Amniotic stem cell (primary cell): ENCODE data around the gene RABGGTB.
"Not testable (repeated sequence)": the region's sequence is repeated elsewhere in the genome, so short reads cannot be mapped to it uniquely, and the experiment has no call there.

Experiments
- DNase-seq: peaks from one replicate; lab custom pipeline; 2025; lab: John Stamatoyannopoulos, UW

Gene RABGGTB

DNA sequence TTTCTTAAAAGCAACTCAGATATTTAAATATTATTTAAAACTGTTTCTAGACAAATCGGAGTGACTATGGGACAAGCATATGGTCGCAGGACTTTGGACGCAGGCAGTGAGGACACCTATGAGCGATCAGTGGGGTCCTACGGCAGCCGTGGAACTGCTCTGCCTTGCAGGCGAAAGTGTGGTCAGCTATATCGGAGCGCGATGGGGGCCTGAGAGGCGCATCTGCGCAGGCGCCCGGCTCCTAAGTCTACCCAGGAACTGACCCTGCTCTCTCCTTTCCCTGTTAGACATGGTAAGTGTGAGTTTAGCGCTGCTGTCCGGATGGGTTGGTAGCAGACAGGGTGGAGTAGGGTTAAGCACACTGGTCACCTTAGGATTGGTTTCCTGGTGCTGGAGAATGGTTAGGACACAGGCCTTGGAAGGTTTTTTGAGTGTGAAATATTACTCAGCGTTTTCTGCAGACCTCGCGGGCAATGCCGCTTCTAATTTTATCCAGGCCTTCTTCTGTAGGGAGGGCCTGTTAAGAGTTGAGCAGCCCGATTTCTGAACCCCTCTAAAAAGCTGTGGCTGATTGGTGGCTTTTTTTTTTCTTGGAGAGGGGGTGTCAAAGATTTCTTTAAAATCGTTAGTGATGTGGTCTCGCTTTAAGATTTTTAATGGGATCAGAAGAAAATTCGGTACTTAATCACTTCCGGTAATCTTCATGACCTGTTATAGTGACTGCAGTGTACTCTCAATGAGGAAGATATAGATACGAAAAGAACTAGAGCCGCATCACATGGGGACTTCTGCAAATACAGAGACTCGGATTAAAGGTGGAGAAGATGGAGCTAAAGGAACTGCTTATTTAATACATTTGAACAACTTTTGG is at the start of gene RABGGTB:
TSS of gene RABGGTB (plus strand) at position 274 of the 871 bp plus-strand sequence. CDS start at position 290, 16 bp downstream.
- DNase-seq = peak; percentile 92

DNA sequence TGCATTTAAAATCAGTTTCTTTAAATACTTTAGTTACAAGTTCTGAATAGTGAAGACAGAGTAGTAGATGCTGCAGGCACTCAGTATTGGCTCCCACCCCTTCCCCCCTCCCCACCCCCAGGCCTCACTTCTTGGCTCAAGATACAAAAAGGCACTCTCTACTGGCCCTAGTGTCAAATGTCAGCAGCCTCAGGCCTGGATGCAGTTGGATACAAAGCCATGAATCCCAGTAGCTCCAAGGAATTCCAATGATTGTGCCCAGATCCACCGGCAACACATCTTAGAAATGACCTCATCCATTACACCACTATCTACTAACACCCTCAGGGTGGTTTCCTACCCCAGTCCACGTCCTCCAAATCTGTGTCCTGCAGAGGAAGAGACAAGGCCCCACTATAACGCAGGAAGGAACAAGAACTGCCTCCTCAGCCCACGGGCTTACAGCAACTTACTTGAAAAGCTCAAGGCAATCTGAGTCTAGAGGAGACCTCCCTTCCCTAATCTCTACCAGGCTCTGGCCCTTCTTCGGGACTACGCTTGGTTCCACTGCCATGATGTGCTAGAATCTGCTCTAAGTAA is 43.9 kb upstream of the RABGGTB start:
- DNase-seq = no peak

DNA sequence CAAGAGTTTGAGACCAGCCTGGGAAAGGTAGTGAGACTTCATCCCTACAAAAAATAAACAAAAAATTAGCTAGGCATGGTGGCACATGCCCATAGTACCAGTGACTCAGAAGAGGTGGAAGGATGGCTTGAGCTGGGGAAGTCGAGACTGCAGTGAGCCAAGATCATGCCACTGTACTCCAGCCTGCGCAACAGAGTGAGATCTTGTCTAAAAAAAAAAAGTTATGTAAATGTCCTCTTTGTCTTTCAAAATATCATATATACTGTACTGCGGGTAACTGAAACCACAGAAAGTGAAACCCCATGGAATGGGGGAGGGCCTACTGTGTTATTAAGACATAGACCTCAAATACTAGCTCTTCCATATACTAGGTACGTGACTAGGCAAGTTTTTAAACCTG is 40.8 kb upstream of the RABGGTB start:
- DNase-seq = no peak

DNA sequence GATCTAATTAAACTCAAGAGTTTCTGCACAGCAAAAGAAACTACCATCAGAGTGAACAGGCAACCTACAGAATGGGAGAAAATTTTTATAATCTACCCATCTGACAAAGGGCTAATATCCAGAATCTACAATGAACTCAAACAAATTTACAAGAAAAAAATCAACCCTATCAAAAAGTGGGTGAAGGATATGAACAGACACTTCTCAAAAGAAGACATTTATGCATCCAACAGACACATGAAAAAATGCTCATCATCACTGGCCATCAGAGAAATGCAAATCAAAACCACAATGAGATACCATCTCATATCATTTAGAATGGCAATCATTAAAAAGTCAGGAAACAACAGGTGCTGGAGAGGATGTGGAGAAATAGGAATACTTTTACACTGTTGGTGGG is 28.8 kb upstream of the RABGGTB start:
- DNase-seq = not testable (repeated sequence)

DNA sequence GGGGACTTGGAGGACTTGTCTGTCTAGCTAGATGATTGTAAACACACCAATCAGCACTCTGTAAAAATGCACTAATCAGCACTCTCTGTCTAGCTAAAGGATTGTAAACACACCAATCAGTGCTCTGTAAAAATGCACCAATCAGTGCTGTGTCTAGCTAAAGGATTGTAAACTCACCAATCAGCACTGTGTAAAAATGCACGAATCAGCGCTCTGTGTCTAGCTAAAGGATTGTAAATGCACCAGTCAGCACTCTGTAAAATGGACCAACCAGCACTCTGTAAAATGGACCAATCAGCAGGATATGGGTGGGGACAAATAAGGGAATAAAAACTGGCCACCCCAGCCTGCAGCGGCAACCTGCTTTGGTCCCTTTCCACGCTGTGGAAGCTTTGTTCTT is 27.5 kb upstream of the RABGGTB start:
- DNase-seq = not testable (repeated sequence)

DNA sequence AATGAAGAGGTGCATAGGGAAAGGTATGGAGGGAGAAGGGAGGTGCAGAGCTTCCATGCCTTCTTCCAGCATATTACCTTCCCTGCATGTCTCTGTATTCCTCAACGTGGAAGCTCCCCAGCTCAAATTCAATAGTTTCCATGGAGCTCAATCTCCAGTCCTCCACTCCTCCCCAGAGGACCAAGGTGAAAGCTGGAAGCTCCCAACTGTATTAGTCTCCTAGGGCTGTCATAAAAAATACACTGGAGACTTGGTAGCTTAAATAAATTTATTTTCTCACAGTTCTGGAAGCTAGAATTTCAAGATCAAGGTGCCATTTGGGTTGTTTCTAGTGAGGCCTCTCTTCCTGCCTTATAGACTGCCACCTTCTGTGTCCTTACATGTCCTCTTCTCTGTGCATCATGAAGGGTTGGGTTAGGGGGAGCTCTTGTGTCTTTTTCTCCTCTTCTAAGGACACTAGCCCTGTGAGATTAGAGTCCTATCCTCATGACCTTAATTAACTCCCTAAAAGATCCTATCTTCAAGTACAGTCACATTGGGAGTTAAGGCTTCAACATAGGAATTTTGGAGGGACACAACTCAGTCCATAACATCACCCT is 21.9 kb upstream of the RABGGTB start:
- DNase-seq = no peak

DNA sequence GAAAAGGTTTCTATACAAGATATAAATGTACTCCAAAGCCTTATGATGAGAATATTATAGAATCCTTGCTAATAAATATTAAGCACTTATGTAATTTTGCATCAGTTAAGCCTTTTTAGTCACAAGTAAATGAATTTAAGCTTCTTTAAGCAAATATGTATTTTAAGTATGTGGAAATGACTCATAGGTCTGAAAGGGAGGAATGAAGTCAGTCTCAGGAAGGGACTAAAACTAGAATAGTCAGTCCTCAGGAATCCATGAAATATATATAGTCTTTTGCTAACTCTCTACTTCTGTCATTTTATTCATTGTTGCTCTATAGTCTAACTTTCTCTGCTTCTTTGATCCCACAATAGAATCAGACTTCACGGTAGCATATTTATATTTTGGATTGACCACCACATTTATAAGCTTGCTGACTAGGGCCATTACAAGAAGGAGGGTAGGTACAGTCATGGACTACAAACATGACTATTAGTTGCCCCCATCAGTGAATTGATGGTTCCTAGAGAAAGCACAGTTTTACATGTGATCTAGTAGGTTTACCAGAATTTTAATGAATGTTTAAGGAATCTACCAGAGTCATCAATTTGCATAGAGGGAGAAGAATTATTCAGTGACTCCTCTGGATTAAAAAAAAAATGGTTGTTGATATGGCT is 20.2 kb upstream of the RABGGTB start:
- peak; percentile 40 for DNase-seq

DNA sequence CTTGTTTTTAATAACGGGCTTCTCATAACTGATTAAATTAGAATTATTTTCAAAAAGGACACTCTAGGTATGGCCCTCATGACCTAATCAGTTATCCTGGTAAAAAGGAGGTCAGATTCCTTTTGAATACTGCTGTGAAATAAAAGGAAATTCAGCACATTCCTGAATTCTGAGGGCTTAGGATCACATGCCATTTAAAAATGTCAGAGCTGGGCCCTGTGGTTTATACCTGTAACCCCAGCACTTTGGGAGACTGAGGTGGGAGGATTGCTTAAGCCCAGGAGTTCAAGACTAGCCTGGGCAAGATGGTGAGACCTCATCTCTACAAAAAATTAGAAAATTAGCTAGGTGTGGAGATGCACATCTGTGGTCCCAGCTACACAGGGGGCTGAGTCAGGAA is 18.0 kb upstream of the RABGGTB start:
- DNase-seq = no peak

DNA sequence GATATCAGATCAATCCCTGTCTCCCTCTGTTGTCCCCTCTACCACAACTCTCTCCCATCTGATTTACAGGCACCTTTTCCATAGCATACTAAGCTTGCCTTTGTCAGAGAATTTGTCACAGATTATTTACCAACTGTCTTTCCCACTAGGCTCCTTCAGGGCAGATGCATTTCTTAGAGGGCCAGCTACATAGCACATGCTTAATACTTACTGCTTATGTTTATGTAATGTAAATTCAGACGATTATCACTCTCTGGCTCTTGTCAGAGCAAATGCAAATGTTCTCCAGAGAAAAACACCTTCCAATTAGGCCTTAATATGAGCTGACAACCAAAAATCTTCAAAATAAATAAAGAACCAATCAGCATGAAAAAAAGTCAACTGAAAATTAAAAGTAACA is 15.3 kb upstream of the RABGGTB start:
- no peak for DNase-seq

DNA sequence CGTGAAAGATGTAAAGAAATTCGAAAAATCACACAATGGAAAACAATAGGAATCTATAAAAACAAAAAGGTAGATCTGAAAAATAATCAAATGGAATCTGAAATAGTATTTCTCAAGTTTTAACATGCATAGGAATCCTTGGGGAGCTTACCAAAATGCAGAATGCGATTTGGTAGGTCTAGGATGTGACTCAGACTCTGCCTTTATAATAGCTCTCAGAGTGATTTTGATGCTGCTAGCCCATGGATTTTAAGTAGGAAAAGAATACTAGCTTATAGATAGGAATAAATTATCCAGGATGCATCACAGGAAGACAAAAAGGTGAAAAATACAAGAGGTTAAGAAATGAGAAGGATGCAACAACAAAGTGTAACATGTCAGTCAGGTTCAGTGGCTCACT is 14.1 kb upstream of the RABGGTB start:
- no peak for DNase-seq

DNA sequence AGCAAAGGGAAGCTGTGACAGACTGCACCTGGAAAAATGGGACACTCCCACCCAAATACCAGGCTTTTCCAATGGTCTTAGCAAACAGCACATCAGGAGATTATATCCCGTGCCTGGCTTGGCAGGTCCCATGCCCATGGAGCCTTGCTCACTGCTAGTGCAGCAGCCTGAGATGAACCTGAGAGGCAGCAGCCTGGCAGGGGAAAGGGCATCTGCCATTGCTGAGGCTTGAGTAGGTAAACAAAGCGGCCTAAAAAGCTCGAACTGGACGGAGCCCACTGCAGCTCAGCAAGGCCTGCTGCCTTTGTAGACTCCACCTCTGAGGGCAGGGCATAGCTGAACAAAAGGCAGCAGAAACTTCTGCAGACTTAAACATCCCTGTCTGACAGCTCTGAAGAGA is 8.2 kb upstream of the RABGGTB start:
- not testable (repeated sequence) for DNase-seq

DNA sequence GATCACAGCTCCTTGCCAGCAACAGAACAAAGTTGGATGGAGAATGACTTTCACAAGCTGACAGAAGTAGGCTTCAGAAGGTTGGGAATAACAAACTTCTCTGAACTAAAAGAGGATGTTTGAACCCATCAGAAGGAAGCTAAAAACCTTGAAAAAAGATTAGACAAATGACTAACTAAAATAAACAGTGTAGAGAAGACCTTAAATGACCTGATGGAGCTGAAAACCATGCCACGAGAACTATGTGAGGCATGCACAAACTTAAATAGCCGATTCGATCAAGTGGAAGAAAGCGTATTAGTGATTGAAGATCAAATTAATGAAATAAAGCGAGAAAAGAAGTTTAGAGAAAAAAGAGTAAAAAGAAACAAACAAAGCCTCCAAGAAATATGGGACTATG is 7.4 kb upstream of the RABGGTB start:
- not testable (repeated sequence) for DNase-seq

DNA sequence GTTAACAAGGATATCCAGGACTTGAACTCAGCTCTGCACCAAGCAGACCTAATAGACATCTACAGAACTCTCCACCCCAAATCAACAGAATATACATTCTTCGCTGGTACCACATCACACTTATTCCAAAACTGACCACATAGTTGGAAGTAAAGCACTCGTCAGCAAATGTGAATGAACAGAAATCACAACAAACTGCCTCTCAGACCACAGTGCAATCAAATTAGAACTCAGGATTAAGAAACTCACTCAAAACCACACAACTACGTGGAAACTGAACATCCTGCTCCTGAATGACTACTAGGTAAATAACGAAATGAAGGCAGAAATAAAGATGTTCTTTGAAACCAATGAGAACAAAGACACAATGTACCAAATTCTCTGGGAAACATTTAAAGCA is 5.9 kb upstream of the RABGGTB start:
- not testable (repeated sequence) for DNase-seq

DNA sequence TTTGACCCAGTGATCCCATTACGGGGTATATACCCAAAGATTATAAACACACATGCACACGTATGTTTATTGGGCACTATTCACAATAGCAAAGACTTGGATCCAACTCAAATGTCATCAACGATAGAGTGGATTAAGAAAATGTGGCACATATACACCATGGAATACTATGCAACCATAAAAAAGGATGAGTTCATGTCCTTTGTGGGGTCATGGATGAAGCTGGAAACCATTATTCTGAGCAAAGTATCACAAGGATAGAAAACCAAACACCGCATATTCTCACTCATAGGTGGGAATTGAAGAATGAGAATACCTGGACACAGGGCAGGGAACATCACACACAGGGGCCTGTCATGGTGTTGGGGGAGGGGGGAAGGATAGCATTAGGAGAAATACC is 2.1 kb upstream of the RABGGTB start:
- not testable (repeated sequence) for DNase-seq

DNA sequence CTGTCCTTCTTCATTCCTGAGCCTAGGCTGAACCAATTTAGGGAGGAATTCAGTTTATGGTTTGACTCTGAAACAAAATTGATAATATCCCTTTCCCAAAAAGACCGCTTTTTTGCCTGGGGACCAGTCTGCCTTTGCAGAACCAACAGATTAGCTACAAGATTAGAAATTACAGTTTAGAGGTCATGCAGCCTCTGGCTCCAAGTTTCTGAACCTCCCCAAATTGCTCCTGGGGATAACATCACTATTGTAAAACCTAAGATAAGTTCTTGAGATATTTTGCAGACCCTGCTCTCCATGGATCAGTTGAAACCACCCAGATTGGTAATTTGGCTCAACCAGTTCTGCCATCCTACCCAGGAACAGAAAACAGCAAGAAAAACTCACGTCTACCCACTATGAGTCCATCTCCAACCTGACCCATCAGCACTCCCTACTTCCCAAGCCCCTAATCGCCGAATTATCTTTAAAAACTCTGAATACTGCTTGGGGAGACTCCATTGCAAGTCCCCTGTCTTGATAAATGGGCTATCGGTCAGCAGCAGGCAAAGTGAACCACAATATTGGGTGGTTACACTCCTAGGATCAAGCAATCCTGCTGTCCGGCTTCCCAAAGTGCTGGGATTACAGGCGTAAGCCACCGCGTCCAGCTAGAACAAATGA is 605 bp upstream of the RABGGTB start:
- no peak for DNase-seq

DNA sequence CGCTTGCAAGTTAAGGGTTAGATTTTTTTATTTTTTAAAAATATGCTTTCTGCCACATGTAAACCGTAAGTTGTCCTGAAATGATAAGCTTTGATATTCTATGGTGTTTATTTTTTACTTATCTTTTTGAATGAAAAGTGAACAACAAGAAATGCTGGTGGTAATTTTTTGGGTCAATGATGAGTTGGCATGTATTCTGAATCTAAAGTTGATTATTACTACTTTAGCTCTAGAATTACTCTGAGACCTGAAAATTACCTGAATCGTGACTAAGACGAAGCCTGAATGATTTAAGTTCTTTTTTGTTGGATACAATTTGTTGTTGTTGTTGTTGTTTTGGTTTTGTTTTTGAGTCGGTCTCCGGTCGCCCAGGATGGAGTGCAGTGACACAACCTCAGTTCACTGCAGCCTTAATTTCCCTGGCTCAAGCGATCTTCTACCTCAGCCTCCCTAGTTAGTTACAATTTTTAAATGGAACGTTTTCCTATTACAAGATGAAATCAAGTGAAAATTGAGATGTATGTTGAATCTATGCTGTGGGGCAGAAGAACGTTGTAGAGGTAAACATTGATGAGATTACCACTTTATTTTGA is 941 bp downstream of the RABGGTB start:
- no peak for DNase-seq

DNA sequence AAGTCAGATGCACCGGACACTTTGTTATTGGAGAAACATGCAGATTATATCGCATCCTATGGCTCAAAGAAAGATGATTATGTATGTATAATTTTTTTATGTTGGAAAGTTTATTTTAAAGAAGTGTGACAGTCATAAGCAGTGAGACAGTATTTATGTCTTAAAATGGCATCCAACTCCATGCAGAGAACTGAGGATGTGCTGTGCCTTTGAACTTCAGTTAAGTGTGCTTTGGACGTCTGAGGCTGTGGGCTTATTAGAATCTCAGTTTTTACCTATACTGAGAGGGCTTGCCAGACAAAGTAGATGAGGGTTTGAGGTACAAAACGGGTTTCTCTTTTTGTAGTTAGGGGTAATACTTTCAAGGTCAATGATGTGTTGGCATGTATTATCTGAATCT is 1.5 kb downstream of the RABGGTB start:
- DNase-seq = no peak

DNA sequence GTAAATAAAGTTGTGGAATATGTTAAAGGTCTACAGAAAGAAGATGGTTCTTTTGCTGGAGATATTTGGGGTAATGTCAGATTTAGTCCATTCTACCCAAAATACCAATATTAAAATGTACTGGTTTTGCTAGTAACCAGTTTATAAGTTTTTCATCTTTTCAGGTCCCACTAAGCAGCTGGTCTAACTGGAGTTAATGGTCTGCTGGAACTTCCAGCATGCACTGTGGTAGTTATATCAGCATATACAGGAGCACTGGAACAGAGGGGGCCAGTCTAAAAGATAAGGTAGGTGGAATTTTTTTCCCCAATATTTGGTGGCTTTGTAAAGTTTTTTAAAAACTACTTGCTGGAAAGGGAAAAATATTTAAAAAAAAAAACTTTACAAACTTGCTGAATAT is 3.9 kb downstream of the RABGGTB start:
- no peak for DNase-seq

DNA sequence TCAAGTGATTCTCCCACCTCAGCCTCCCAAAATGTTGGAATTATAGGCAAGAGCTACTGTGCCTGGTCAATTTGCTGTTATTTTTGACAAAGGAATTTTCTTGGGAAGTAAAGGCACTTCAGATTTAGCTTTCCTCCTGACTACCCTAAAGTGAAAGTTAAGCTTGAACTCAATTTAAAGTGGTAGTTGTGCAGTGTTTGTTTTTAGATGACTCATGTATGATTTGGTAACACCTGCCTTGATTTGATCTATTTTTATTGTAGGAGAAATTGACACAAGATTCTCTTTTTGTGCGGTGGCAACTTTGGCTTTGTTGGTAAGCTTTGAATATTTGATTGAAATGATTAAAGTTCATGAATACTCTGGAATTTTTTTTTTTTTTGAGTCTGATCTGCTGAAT is 5.0 kb downstream of the RABGGTB start:
- DNase-seq = no peak

DNA sequence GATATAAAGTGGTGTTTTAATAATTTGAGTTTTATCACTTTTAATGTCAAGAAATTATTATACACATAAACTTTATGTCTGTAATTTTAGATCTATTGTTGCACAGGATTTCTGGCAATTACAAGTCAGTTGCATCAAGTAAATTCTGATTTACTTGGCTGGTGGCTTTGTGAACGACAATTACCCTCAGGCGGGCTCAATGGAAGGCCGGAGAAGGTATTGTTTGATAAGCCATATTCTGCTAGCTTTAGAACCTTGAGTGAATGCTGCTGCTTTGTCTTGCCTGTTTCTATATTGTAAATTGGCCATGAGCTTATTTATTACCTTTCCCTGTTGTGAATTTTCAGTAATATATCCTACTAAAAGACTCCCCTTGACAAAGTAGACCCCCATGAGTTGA is 6.0 kb downstream of the RABGGTB start:
- DNase-seq = no peak

DNA sequence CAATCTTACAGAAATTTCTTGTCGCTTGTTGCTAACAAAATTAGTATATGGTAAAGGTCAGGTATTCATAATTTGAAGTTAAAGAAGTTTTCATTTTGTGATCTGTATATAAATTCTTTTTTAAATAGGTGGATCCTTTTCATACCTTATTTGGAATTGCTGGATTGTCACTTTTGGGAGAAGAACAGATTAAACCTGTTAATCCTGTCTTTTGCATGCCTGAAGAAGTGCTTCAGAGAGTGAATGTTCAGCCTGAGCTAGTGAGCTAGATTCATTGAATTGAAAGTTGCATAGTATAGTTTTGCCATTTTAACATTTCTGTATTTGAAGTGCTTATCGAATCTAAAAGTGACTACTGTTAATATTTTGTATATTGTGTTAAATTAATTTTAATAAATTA is 8.3 kb downstream of the RABGGTB start:
- DNase-seq = no peak

DNA sequence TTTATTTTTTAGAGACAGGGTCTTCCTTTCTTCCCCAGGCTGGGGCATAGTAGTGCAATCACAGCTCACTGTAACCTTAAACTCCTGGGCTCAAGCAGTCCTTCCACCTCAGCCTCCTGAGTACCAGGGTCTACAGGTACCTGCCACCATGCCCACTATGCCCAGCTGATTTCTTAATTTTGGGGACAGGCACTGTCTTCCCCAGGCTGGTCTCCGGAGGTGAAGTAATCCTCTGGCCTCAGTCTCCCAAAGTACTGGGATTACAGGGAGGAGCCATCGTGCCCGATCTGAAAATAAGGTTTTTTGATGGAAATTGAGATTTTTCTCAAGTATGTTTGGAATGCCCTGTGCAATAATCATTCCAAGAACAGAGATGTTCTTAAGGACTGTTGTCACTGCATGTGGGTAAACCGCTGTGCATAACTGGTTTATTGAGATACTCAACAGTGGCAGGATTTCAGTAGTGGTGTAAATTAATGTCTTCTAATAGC is 9.7 kb downstream of the RABGGTB start:
- DNase-seq = no peak
